Endodermal cell (in vitro differentiated cells): ENCODE results near the gene MYH16. TPM values are rescaled to one million over a fixed set of nuclear protein-coding genes. Genes with fewer than 3 reads are reported as not detected.

Experiments
- DNase-seq: peaks from one replicate; pipeline ENCODE4 v3.0.0-alpha.2; 2017
- H3K27ac ChIP-seq: 2 replicates; pipeline ENCODE4 v1.5.1; 2013; ENCODE audit warnings: mild to moderate bottlenecking, low read depth, low read length, moderate library complexity
- H3K27me3 ChIP-seq: 2 replicates; pipeline ENCODE4 v1.6.1; 2013; ENCODE audit warnings: mild to moderate bottlenecking, low read length, moderate library complexity; ENCODE audit not compliant: insufficient read depth, control insufficient read depth, poor library complexity, severe bottlenecking
- H3K36me3 ChIP-seq: 2 replicates; pipeline ENCODE4 v1.7.0; 2013; ENCODE audit warnings: mild to moderate bottlenecking, low read length, moderate library complexity; ENCODE audit not compliant: control insufficient read depth, insufficient read depth
- H3K4me1 ChIP-seq: one replicate; pipeline ENCODE4 v1.7.0; 2013; ENCODE audit warnings: low read length; ENCODE audit not compliant: control insufficient read depth, insufficient read depth
- H3K4me3 ChIP-seq: 2 replicates; pipeline ENCODE4 v1.5.1; 2013; ENCODE audit warnings: mild to moderate bottlenecking, low read length, moderate library complexity
- H3K9ac ChIP-seq: 2 replicates; pipeline ENCODE4 v1.6.1; 2013; ENCODE audit warnings: mild to moderate bottlenecking, low read length, moderate library complexity; ENCODE audit not compliant: poor library complexity, severe bottlenecking; ENCODE audit errors: extremely low read depth
- H3K9me3 ChIP-seq: 2 replicates; pipeline ENCODE4 v1.6.1; 2013; ENCODE audit warnings: mild to moderate bottlenecking, low read length, moderate library complexity; ENCODE audit not compliant: control insufficient read depth
- H3K27ac Mint-ChIP-seq: 2 replicates; pipeline ENCODE4 v1.8.0; 2020; ENCODE audit warnings: mixed read lengths
- H3K27me3 Mint-ChIP-seq: 2 replicates; pipeline ENCODE4 v1.8.0; 2021; ENCODE audit warnings: mild to moderate bottlenecking, mixed read lengths; ENCODE audit not compliant: insufficient read depth
- H3K36me3 Mint-ChIP-seq: 2 replicates; pipeline ENCODE4 v1.8.0; 2020; ENCODE audit warnings: low read depth, mixed read lengths
- H3K4me1 Mint-ChIP-seq: 2 replicates; pipeline ENCODE4 v1.8.0; 2020; ENCODE audit warnings: mixed read lengths
- H3K4me3 Mint-ChIP-seq: 2 replicates; pipeline ENCODE4 v1.8.0; 2020; ENCODE audit warnings: mild to moderate bottlenecking, moderate library complexity, mixed read lengths
- H3K9me3 Mint-ChIP-seq: 2 replicates; pipeline ENCODE4 v1.8.0; 2020; ENCODE audit warnings: mild to moderate bottlenecking, mixed read lengths
- WGBS, 2 experiments: methylation state at CpG; one replicate each; pipeline versions ENCODE4 v1.1.5 to v1.1.7; 2013; ENCODE audit warnings: missing lambda C conversion rate in 2 of 2, mixed read lengths in 1 of 2; ENCODE audit not compliant: insufficient coverage in 1 of 2, insufficient read length in 1 of 2; 5-methylcytosine and 5-hydroxymethylcytosine counted together
- total RNA-seq, 2 donors: library from RNA; stranded (reverse); fragmentation: NEBNext Ultra II Directional in 1 of 2; extraction: Animal tissue kit (Norgen Biotek cat#: 25700) in 1 of 2; gene quantifications; 2 replicates in 1 of 2; 3 replicates in 1 of 2; pipeline ENCODE4 v1.2.1, GENCODE V29; 2021
- TF ChIP-seq, protein P1 (sequence below): fragments of 200-600 bp; sonication (generic); conservative IDR thresholded peaks from 2 replicates; pipeline ENCODE4 v1.5.0; 2021; ENCODE audit warnings: antibody characterized with exemption, mild to moderate bottlenecking

Gene MYH16
- total RNA-seq, 2 donors from 2014 or later, result not detected

GRCh38 chr7:99324559-99324958, 51.9 kb downstream of the MYH16 start:
- Histone ChIP-seq H3K27me3 (no peaks in the 10 kb centered on the region), H3K36me3 (no peaks in the 10 kb centered on the region), H3K4me1 (peaks cover 2% of the 10 kb centered on the region), H3K4me3 (peak overlapping the region; percentile 100), H3K27ac (no peak overlapping the region), H3K9me3 (no peaks in the 10 kb centered on the region), H3K9ac (peak overlapping the region; percentile 86)
- DNase-seq, result no peak
- Mint-ChIP-seq H3K27ac (no peak overlapping the region), H3K4me1 (peaks cover 25% of the 10 kb centered on the region), H3K4me3 (peak overlapping the region; percentile 90), H3K36me3 (peaks cover 5% of the 10 kb centered on the region), H3K27me3 (no peaks in the 10 kb centered on the region), H3K9me3 (no peaks in the 10 kb centered on the region)
- TF ChIP-seq, protein P1, sequence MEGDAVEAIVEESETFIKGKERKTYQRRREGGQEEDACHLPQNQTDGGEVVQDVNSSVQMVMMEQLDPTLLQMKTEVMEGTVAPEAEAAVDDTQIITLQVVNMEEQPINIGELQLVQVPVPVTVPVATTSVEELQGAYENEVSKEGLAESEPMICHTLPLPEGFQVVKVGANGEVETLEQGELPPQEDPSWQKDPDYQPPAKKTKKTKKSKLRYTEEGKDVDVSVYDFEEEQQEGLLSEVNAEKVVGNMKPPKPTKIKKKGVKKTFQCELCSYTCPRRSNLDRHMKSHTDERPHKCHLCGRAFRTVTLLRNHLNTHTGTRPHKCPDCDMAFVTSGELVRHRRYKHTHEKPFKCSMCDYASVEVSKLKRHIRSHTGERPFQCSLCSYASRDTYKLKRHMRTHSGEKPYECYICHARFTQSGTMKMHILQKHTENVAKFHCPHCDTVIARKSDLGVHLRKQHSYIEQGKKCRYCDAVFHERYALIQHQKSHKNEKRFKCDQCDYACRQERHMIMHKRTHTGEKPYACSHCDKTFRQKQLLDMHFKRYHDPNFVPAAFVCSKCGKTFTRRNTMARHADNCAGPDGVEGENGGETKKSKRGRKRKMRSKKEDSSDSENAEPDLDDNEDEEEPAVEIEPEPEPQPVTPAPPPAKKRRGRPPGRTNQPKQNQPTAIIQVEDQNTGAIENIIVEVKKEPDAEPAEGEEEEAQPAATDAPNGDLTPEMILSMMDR, result no peak
- 87 to 97% methylated on average over 3 to 14 of the region's 14 CpGs for WGBS, 2 experiments

DNA sequence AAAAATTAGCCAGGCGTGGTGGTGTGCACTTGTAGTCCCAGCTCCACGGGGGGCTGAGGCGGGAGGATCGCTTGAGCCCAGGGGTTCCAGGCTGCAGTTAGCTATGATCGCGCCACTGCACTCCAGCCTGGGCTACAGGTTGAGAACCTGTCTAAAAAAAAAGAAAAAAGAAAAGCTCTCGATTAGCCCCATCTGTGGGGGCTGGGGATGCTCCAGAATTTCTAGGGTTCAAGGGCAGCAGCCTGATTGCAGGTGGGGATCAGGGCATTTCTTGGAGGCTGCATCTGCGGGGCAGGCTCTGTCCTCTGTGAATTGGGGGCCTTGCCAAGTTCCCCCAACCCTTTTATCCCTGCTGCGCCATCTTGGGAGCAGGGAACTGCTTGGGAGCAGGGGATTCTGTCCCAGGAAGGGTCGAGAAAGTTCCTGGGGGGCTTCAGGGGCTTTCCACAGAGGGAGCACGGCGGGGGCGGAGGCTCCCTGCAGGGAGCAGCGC, 52.4 kb downstream of the MYH16 start:
- no peaks in the 10 kb centered on the region for H3K9me3 ChIP-seq
- Mint-ChIP-seq H3K4me1 (peaks cover 25% of the 10 kb centered on the region), H3K36me3 (peaks cover 5% of the 10 kb centered on the region), H3K9me3 (no peaks in the 10 kb centered on the region), H3K27ac (peak overlapping the region; percentile 82), H3K27me3 (no peaks in the 10 kb centered on the region), H3K4me3 (peak overlapping the region; percentile 90)
- H3K27ac ChIP-seq, result peak overlapping the region; percentile 15
- H3K4me3 ChIP-seq, result peak overlapping the region; percentile 100
- H3K27me3 ChIP-seq, result no peaks in the 10 kb centered on the region
- TF ChIP-seq, protein P1, result no peak
- 34 to 71% methylated on average over 8 to 14 of the region's 14 CpGs for WGBS, 2 experiments
- no peak for DNase-seq
- no peaks in the 10 kb centered on the region for H3K36me3 ChIP-seq
- peak overlapping the region; percentile 86 for H3K9ac ChIP-seq
- peaks cover 2% of the 10 kb centered on the region for H3K4me1 ChIP-seq

DNA sequence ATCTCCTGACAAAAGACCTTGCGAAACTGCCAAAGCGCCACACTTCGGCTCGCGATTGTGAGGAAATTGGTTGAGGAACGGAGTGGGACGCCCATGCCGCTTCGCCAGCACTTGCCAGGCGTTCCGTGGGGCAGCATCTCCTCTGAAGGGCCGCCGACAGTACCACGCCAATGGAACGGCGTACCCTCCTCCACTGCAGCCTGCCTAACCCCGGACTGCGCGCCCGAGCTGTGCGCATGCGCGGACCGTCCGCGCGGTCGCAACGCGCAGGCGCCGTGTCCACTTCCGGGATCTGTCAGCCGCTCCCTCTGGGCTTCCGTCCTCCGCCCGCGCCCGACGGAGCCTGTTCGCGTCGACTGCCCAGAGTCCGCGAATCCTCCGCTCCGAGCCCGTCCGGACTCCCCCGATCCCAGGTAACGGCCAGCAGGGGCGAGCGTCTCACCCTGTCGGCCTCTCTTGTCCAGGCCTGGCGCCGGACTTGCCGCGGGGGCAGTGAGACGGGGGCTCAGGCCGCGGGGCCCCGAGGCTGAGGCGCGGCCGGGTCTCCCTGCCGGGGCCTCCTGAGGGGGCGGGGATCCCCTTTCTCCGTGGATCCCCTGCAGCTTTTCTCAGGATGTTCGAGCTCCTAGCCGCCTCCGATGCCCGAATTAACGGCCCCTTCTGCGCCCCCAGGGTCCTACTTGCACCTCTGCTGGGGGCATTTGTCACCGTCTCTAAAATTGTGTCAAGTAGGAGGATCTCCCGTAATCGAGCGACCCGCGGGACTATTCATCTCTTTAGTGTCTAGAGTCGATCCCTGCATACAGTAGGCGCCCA, 53.2 kb downstream of the MYH16 start, which contains the start of gene ARPC1A:
Gene ARPC1A, plus strand, starts transcription at position 307 of the 816 bp plus-strand sequence. CDS start 7,456 bp downstream, outside the sequence.
- Mint-ChIP-seq H3K36me3 (peaks cover 5% of the 10 kb centered on the region), H3K27ac (peak within 1 kb of the TSS; percentile 86), H3K4me3 (peak within 1 kb of the TSS; percentile 90), H3K4me1 (peaks cover 19% of the 10 kb centered on the region), H3K9me3 (no peaks in the 10 kb centered on the region), H3K27me3 (no peaks in the 10 kb centered on the region)
- peak within 1 kb of the TSS; percentile 51 for H3K27ac ChIP-seq
- no peaks in the 10 kb centered on the region for H3K9me3 ChIP-seq
- 0% methylated on average over 25 to 82 of the region's 82 CpGs for WGBS, 2 experiments
- peak; percentile 97 for DNase-seq
- TF ChIP-seq, protein P1, result peak; percentile 62
- peak within 1 kb of the TSS; percentile 100 for H3K4me3 ChIP-seq
- H3K27me3 ChIP-seq, result no peaks in the 10 kb centered on the region
- H3K9ac ChIP-seq, result peak within 1 kb of the TSS; percentile 86
- H3K4me1 ChIP-seq, result peaks cover 2% of the 10 kb centered on the region
- peaks cover 4% of the 10 kb centered on the region for H3K36me3 ChIP-seq
